Activated T-cell treated with anti-CD3 and anti-CD28 coated beads, Interleukin-2, amount 50 U/mL, for 1 hour (primary cell): ENCODE results near the gene GTF2H2C.
"Not testable (repeated sequence)": the region's sequence is repeated elsewhere in the genome, so short reads cannot be mapped to it uniquely, and the experiment has no call there.

Source experiments
- DNase-seq: peaks from one replicate; pipeline ENCODE4 v3.0.0-alpha.2; 2020

The GTF2H2C gene

GRCh38 chr5:69559908-69560330, at the start of gene GTF2H2C:
Gene GTF2H2C (plus strand): TSS chr5:69560191. CDS start chr5:69565133, 4,942 bp downstream.
- DNase-seq: peak; percentile 75

GRCh38 chr5:69510694-69511093, 49.3 kb upstream of the GTF2H2C start:
- no peak for DNase-seq

GRCh38 chr5:69512740-69513260, 47.2 kb upstream of the GTF2H2C start:
- DNase-seq: no peak

GRCh38 chr5:69515570-69515969, 44.4 kb upstream of the GTF2H2C start:
- not testable (repeated sequence) for DNase-seq

- DNase-seq: no peak
These were observed 43.2 kb upstream of the GTF2H2C start for GRCh38 chr5:69516769-69517168.

- no peak for DNase-seq
These were observed 42.2 kb upstream of the GTF2H2C start for GRCh38 chr5:69517763-69518212.

GRCh38 chr5:69519285-69519684, 40.7 kb upstream of the GTF2H2C start:
- no peak for DNase-seq

GRCh38 chr5:69522035-69522434, 38.0 kb upstream of the GTF2H2C start:
- no peak for DNase-seq

- DNase-seq: no peak
These were observed 34.5 kb upstream of the GTF2H2C start for GRCh38 chr5:69525490-69525889.

- DNase-seq: no peak
These were observed 33.3 kb upstream of the GTF2H2C start for GRCh38 chr5:69526660-69527059.

GRCh38 chr5:69527128-69527770, 32.7 kb upstream of the GTF2H2C start:
- DNase-seq: no peak

GRCh38 chr5:69528035-69528434, 32.0 kb upstream of the GTF2H2C start:
- no peak for DNase-seq

GRCh38 chr5:69528609-69529008, 31.4 kb upstream of the GTF2H2C start:
- DNase-seq: no peak

GRCh38 chr5:69530561-69531405, 29.2 kb upstream of the GTF2H2C start:
- DNase-seq: no peak

GRCh38 chr5:69531406-69531801, 28.6 kb upstream of the GTF2H2C start:
- no peak for DNase-seq

- not testable (repeated sequence) for DNase-seq
These were observed 22.1 kb upstream of the GTF2H2C start for GRCh38 chr5:69537911-69538310.

- not testable (repeated sequence) for DNase-seq
These were observed 21.3 kb upstream of the GTF2H2C start for GRCh38 chr5:69538735-69539134.

- not testable (repeated sequence) for DNase-seq
These were observed 18.6 kb upstream of the GTF2H2C start for GRCh38 chr5:69541347-69541746.

- not testable (repeated sequence) for DNase-seq
These were observed 17.0 kb upstream of the GTF2H2C start for GRCh38 chr5:69542838-69543618.

- DNase-seq: not testable (repeated sequence)
These were observed 15.4 kb upstream of the GTF2H2C start for GRCh38 chr5:69544602-69545001.

GRCh38 chr5:69560587-69561431, 818 bp downstream of the GTF2H2C start:
- DNase-seq: not testable (repeated sequence)

- not testable (repeated sequence) for DNase-seq
These were observed 6.2 kb downstream of the GTF2H2C start for GRCh38 chr5:69566172-69566571.
